GM18951 (cell line): ENCODE data around the gene ZSCAN18.

ENCODE experiments used
- POLR2A ChIP-seq: IDR thresholded peaks from 4 replicates; pipeline ENCODE4 v1.6.1; 2011; ENCODE audit warnings: mild to moderate bottlenecking; ENCODE audit not compliant: insufficient read length, insufficient read depth; ENCODE audit errors: extremely low read depth
- in situ Hi-C: fragments of 300-500 bp; cut with MboI; formaldehyde crosslinking; loops from one replicate; pipeline ENCODE4 v1.12.0; 2022; ENCODE audit warnings: low sequenced_read_pairs, mixed read lengths, inconsistent platforms; ENCODE audit not compliant: unreplicated experiment

ZSCAN18 gene

DNA sequence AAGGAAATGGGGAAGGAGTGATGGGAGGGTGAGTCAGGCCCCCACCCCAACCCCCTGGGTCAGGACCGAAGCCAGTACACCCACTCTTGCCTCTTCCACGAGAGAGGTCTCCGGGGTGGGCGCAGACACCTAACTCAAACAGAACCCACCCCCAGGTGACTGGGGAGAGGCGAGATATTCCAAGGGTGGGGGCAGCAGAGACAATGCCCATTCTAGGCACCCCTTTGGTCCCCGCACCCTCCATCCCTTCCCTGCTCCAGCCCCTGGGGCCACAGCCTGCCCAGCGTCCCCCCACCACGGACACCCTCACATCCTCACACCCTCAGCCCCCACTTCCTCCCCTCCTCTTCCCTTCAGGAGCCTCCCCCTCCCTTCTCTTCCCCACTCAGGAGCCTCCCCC is 682 bp downstream of the ZSCAN18 start:
- in situ Hi-C loops: no loop called here
- TF ChIP-seq POLR2A: no peak

DNA sequence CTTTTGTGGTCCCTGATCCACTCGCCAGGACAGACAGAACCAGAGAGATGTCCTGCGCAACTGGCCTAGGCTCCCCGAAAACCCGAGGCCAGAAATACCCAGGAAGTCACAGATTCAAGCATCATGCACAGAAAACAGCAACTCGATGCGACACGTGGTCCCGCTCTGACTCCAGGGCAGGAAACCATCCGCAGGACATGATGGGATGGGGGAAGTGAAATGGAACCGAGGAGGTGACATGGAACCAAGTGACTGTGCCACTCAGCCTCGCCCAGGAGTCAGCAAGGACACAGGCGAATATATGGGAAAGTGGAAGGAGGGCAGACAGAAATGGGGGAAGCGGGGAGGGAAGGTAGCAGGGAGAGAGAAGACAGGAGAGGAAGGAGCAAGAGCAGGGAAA is 1.1 kb downstream of the ZSCAN18 start:
- TF ChIP-seq POLR2A: no peak
- in situ Hi-C loops: no loop called here

DNA sequence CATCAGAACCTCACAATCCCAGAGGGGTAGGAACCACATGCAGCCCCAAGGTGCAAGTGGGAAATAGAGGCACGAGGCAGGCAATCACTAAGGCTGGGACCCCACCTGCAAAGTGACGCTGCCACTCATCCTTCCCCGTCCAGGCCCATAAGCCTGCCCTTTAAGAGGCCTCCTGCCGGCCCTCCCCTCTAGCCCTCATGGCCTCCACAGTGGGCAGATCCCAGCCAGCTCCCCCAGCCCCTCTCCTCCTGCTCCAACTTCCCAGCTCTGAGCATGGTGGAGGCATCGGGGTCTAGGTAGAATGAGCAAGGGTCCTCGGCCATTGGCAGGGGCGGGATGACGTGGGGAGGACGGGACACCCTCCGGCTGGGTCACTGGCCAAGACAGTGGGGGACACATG is 2.7 kb downstream of the ZSCAN18 start:
- in situ Hi-C loops: no loop called here
- no peak for TF ChIP-seq POLR2A

DNA sequence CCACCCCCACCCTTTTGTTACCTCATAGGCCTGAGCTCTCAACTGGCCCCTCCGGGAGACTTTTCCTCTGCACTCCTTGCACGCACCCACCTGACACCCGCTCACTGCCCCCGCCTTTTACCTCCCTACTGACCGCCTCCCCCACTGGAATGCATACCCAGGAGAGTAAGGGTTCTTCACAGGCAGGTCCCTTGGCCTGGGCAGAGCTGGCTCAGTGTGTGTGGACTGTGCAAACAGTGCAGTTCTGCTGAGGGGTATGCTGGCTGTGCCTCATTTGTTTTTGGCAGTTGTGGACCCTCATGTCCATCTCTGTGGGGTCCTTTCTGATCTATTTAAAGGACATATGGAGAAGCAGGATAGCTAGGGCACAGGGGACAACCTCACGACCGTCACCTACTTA is 5.0 kb downstream of the ZSCAN18 start:
- no peak for TF ChIP-seq POLR2A
- in situ Hi-C loops: no loop called here

DNA sequence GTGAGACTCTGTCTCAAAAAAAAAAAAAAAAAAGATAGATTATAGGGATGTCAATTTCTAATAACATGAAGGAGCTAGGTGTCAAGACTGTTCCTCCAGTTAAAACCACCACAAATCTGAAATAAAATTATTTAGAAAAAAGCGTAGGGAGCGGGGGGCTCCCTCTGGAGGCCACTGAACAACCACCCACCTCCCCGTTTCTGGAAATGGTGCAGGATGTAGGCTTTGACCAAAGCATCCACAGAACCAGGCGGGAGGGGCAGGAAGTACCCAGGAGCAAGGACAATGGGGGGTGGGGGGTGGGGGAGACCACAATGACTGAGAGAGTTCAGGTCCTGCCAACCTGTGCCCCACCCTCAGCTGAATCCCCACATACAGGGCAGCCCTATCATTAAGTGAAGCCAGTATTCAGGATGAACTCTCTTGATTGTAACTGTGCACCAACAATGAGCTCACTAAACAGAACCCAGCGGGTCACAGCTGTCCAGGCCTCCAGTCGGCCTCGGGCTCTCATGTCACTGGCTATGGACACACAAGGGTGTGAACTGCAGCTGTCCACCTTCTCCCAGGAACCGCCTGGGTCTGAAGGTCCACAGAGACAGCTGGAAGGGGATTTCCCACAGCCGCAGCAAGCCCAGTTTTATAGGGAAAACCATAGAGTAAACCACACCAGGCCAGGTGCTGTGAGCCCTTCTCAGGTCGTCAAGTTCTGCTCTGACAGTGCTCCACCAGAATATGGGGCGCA is 6.6 kb downstream of the ZSCAN18 start:
- no peak for TF ChIP-seq POLR2A
- in situ Hi-C loops: no loop called here

DNA sequence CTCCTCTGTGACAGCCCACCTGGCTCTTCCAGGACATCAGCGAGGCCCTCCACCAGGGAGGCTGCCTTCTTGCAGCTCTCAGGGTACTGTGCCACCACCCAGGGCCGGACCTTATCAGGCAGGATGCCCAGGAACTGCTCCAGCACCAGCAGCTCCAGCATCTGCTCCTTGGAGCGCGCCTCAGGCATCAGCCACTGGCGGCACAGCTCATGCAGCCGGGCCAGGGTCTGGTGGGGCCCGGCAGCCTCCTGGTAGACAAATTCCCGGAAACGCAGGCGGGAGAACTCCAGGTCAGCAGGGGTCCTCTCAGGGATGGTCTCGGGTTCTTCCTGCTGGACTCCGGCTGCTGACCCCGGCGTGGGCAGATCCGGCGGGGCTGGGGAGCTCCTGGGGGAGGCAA is 8.2 kb downstream of the ZSCAN18 start:
- in situ Hi-C loops: no loop called here
- no peak for TF ChIP-seq POLR2A

DNA sequence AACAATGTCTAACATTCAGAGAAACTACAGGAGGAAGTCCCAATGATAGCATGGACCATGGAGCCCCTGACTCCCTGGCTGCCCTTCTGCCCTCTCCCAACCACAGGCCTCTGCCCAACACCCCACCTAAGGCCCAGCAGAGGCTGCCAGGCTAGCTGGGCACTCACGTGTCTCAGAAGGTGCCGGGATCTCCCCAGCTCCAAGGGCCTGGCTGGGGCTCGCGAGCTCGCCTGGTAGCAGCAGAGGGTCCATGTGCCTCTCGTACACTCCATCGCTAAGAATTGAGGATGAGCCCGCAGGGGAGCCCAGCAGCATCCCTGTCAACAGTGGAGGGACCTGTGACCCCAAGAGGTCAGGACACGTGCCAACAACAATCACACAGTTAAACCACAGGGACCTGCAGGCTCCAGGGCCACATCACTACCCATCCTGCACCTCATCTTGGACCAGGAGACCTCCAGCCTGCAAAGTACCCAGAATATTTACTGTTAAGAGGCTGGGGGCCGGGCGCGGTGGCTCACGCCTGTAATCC is 9.4 kb downstream of the ZSCAN18 start:
- in situ Hi-C loops: no loop called here
- TF ChIP-seq POLR2A: no peak

DNA sequence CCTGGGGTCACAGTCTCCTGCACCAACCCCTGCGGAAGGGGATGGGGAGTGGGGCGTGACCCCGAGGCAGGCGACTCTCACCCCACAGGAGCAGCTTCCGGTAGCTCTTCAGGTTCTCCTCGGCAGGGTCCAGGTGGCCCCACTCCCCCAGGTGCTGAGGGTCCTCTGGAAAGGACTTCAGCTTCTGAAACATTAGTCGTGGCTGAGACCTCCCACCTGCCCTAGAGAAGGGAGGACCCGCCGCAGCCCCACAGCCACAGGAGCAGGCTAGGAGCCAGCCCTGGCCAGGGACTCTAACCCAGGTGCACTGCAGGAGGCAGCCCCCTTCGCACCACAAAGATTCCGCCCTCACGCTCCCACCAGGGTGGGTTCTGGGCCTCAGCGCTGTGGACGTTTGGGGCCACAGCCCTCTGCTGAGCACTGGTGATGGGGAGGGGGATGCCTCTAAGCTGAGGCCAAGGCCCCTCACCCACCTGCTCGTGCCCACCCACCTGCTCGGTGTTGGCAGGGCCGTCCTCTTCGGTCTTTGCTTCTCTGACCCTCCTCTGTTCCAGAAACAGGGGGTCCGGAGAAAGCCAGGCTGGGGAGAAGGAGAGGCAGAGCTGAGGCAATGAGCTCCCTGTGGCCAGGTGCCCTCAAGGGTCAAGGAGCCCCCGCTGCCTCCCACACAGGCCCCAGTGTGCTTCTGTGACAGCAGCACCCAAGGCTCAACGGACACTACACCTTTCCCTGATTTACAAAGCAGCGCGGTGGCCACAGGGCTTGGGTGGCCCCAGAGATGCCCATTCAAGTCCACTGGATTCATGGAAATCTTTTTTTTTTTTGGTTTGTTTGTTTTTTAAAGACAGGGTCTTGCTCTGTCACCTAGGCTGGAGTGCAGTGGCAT is 11.0 kb downstream of the ZSCAN18 start:
- in situ Hi-C loops: no loop called here
- TF ChIP-seq POLR2A: no peak

DNA sequence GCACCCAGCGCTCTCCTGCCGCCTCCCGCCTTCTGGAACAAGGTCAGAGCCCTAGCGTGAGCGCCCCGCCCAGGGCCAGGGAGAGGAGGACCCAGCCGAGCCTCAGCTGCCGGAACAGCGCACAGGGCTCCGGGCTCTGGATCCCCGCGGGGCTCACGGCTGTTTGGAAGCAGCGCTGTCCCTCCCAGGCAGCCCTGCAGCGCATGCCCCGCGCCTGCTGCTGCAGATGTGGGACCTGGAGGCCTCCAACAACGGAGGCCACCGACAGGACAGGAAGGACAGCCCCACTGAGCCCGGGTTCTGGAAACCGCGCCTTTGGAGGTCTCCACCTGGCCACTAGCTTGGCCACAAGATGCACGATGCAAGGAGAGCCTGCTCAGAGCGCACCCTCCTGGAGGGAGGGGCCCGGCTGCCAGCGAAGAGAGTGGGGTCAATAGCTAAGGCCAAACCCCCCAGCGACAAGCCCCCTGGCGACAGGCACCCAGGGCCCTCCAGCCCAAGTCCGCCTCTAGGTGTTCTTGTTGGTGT is 12.6 kb downstream of the ZSCAN18 start:
- no peak for TF ChIP-seq POLR2A
- in situ Hi-C loops: no loop called here

DNA sequence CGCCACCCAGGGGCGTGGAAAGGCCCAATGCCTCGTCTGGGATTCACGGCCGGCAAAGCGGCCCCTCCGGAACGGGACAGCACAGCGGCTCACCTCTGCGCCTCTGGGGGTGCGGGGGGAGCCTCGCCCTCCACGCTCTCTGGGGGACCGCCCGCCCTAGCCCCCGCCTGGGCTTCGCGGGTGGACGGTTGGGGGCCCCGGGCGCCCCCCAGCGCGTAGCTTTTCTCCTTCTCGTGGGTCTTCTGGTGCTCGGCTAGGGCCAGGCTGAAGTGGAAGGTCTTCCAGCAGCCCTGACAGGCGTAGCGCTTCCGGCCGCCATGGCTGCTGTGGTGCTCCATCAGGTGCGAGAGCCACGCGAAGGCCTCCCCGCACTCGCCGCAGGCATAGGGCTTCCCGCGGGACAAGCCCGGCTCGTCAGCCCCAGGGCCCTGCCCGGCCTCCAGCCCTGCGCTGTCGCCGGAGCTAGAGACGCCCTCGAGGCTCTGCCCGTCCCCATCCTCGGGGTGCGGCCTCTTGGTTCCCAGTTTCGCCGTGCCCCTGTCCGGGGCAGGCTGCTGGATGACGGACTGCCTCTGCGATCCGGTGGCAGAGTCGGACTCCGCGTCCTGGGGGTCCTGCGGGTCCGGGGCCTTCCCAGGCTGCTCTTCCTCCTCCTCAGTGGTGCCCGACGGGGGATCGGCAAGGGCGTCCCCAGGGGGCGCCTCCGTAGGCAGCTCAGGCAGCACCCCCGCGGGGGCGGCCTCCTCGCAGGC is 13.3 kb downstream of the ZSCAN18 start:
- TF ChIP-seq POLR2A: no peak
- in situ Hi-C loops: no loop called here

DNA sequence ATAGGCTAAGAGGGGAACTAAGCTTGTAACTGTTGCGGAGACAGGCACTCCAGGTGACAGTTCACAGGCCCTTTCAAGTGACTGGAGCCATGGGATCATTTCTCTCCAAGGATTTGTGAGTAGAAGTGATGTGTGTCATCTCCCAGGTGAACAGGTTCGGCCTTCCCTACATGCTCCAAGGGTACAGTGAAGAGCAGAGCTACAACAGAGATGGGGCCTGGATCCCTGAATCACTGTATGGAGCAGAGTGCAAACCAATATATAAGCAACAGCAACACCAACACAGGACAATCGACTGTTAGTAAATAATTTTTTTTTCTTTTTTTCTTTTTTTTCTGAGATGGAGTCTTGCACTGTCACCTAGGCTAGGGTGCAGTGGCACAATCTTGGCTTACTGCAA is 15.0 kb downstream of the ZSCAN18 start:
- no peak for TF ChIP-seq POLR2A
- in situ Hi-C loops: no loop called here

DNA sequence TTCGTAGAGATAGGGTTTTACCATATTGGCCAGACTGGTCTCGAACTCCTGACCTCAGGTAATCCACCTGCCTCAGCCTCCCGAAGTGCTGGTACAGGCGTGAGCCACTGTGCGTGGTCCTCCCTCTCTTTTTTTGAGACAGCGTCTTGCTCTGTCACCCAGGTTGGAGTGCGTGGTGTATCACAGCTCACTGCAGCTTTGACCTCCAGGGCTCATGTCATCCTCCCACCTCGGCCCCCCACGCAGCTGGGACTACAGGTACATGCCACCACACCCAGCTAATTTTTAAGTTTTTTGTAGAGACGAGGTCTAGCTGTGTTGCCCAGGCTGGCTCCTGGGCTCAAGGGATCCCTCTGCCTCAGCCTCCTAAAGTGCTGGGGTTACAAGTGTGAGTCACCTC is 18.2 kb downstream of the ZSCAN18 start:
- in situ Hi-C loops: no loop called here
- no peak for TF ChIP-seq POLR2A
